Mammary epithelial cell (primary cell): ENCODE results near the gene ADCY2.

Experiments
- EZH2 ChIP-seq: IDR thresholded peaks from 2 replicates; pipeline ENCODE4 v1.6.1; 2012; ENCODE audit warnings: low read length, inconsistent platforms, borderline replicate concordance
- TF ChIP-seq, protein P1 (sequence below), 2 donors: IDR thresholded peaks in 1 of 2; conservative IDR thresholded peaks in 1 of 2; 2 replicates each; pipeline ENCODE4 v1.5.1; 2011 to 2012; ENCODE audit warnings: inconsistent platforms in 2 of 2, low read length in 2 of 2, mild to moderate bottlenecking in 2 of 2, control low read depth in 1 of 2, low read depth in 1 of 2; ENCODE audit not compliant: insufficient read depth in 1 of 2; ENCODE audit errors: extremely low read depth in 1 of 2

DNA sequence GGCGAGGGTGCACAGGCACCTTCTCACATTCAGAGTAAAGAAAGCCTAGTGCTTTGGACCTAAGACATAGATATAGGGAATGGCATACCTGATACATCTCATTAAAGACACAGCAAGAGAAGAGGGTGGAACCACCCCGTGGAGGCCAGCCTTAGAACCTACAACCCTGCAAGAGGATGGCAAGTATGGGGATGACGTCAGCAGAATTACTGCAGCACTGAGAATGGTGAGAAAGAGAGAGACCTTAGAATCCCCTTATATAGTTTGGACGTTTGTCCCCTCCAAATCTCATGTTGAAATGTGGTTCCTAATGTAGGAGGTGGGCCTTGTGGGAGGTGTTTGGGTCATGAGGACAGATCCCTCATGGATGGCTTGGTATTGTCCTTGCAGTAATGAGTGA is 28.2 kb upstream of the ADCY2 start:
- no peak for TF ChIP-seq EZH2
- TF ChIP-seq, protein P1, sequence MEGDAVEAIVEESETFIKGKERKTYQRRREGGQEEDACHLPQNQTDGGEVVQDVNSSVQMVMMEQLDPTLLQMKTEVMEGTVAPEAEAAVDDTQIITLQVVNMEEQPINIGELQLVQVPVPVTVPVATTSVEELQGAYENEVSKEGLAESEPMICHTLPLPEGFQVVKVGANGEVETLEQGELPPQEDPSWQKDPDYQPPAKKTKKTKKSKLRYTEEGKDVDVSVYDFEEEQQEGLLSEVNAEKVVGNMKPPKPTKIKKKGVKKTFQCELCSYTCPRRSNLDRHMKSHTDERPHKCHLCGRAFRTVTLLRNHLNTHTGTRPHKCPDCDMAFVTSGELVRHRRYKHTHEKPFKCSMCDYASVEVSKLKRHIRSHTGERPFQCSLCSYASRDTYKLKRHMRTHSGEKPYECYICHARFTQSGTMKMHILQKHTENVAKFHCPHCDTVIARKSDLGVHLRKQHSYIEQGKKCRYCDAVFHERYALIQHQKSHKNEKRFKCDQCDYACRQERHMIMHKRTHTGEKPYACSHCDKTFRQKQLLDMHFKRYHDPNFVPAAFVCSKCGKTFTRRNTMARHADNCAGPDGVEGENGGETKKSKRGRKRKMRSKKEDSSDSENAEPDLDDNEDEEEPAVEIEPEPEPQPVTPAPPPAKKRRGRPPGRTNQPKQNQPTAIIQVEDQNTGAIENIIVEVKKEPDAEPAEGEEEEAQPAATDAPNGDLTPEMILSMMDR (conservative IDR thresholded peaks at IDR 0.05 in 1 of 2, IDR thresholded peaks at IDR 0.05 in 1 of 2; ENCODE audit: extremely low read depth in 1 of 2, insufficient read depth in 1 of 2, low read depth in 1 of 2, low read length in 2 of 2) = no peak
